DOHH2 (cell line): ENCODE data around the gene FAM50A.

ENCODE experiments used
- H3F3A ChIP-seq: fragments of 200-600 bp; sonication (generic), shearing (Covaris generic); 2 replicates; pipeline ENCODE4 v1.6.0; 2016; ENCODE audit warnings: antibody characterized with exemption, mild to moderate bottlenecking; ENCODE audit not compliant: control insufficient read depth, insufficient read depth
- H3K27ac ChIP-seq: fragments of 200-600 bp; sonication (generic); 2 replicates; pipeline ENCODE4 v1.5.1; 2014; ENCODE audit warnings: low read depth, mild to moderate bottlenecking, low read length, moderate library complexity
- H3K27me3 ChIP-seq: fragments of 200-600 bp; sonication (generic); 2 replicates; pipeline ENCODE4 v1.6.1; 2014; ENCODE audit warnings: mild to moderate bottlenecking, low read length, mixed read lengths; ENCODE audit not compliant: control insufficient read depth
- H3K36me3 ChIP-seq: fragments of 200-600 bp; sonication (generic); 2 replicates; pipeline ENCODE4 v1.6.1; 2014; ENCODE audit warnings: mild to moderate bottlenecking, low read length, moderate library complexity, mixed read lengths; ENCODE audit not compliant: control insufficient read depth
- H3K4me1 ChIP-seq: fragments of 200-600 bp; sonication (generic); 2 replicates; pipeline ENCODE4 v1.6.1; 2014; ENCODE audit warnings: mild to moderate bottlenecking, low read length, mixed read lengths; ENCODE audit not compliant: control insufficient read depth
- H3K4me2 ChIP-seq: fragments of 200-600 bp; sonication (generic); 2 replicates; pipeline ENCODE4 v1.6.0; 2014; ENCODE audit warnings: mild to moderate bottlenecking, low read length, moderate library complexity
- H3K4me3 ChIP-seq: fragments of 200-600 bp; sonication (generic); 2 replicates; pipeline ENCODE4 v1.5.1; 2014; ENCODE audit warnings: mild to moderate bottlenecking, low read length, mixed read lengths
- H3K79me2 ChIP-seq: fragments of 200-600 bp; sonication (generic); 2 replicates; pipeline ENCODE4 v1.6.1; 2014; ENCODE audit warnings: mild to moderate bottlenecking, low read length, mixed read lengths; ENCODE audit not compliant: control insufficient read depth
- H3K9me2 ChIP-seq: fragments of 200-600 bp; sonication (generic); replicated peaks from 2 replicates; pipeline ENCODE4 v1.6.1; 2014; ENCODE audit warnings: mild to moderate bottlenecking, low read length, mixed read lengths; ENCODE audit not compliant: control insufficient read depth
- H3K9me3 ChIP-seq: fragments of 200-600 bp; sonication (generic); 2 replicates; pipeline ENCODE4 v1.6.1; 2014; ENCODE audit warnings: antibody characterized with exemption, low read length, mixed read lengths; ENCODE audit not compliant: control insufficient read depth, insufficient read depth
- H4K20me1 ChIP-seq: fragments of 200-600 bp; sonication (generic); 2 replicates; pipeline ENCODE4 v1.6.0; 2014; ENCODE audit warnings: low read depth, mild to moderate bottlenecking, antibody characterized with exemption, low read length, moderate library complexity; ENCODE audit not compliant: control insufficient read depth, insufficient read depth
- CTCF ChIP-seq: fragments of 200-600 bp; sonication (generic); IDR thresholded peaks from one replicate; pipeline ENCODE4 v1.5.1; 2014; ENCODE audit warnings: antibody characterized with exemption, mild to moderate bottlenecking, low read depth, low read length; ENCODE audit not compliant: poor library complexity, severe bottlenecking
- EZH2phosphoT487 ChIP-seq: fragments of 200-600 bp; sonication (generic); IDR thresholded peaks from 2 replicates; pipeline ENCODE4 v1.6.1; 2017; ENCODE audit warnings: borderline replicate concordance, mild to moderate bottlenecking, antibody characterized with exemption, low read length, moderate library complexity, mixed read lengths

FAM50A gene

GRCh38 chrX:154486396-154487207, 42.7 kb downstream of the FAM50A start, which contains the start of gene UBL4A:
Gene UBL4A, minus strand, starts transcription at chrX:154486615. Its CDS starts 31 bp downstream, at chrX:154486584.
- Histone ChIP-seq H3F3A (no peaks in the 10 kb centered on the region; the same call in 1 of the 2 replicates), H3K4me2 (peak within 1 kb of the TSS; percentile 87), H3K36me3 (peaks cover 36% of the 10 kb centered on the region), H3K27ac (peak within 1 kb of the TSS; percentile 55), H3K27me3 (no peaks in the 10 kb centered on the region), H3K4me1 (peaks cover 51% of the 10 kb centered on the region), H3K9me3 (no peaks in the 10 kb centered on the region), H3K4me3 (peak within 1 kb of the TSS; percentile 70), H3K9me2 (no peaks in the 10 kb centered on the region), H3K79me2 (peaks cover 57% of the 10 kb centered on the region), H4K20me1 (no peaks in the 10 kb centered on the region)
- TF ChIP-seq CTCF, result no peak
- no peak for TF ChIP-seq EZH2phosphoT487

GRCh38 chrX:154487518-154488290, 43.8 kb downstream of the FAM50A start:
- H3K4me3 ChIP-seq, result peak overlapping the region; percentile 70
- H3K27ac ChIP-seq, result peak overlapping the region; percentile 55
- peaks cover 57% of the 10 kb centered on the region for H3K79me2 ChIP-seq
- no peaks in the 10 kb centered on the region for H4K20me1 ChIP-seq
- TF ChIP-seq CTCF (no peak), EZH2phosphoT487 (no peak)
- H3K9me2 ChIP-seq, result no peaks in the 10 kb centered on the region
- H3K9me3 ChIP-seq, result no peaks in the 10 kb centered on the region
- H3K4me2 ChIP-seq, result peak overlapping the region; percentile 75
- no peaks in the 10 kb centered on the region for H3F3A ChIP-seq
- peaks cover 36% of the 10 kb centered on the region for H3K36me3 ChIP-seq
- peaks cover 40% of the 10 kb centered on the region for H3K4me1 ChIP-seq
- no peaks in the 10 kb centered on the region for H3K27me3 ChIP-seq

GRCh38 chrX:154488336-154489075, 44.6 kb downstream of the FAM50A start:
- peaks cover 57% of the 10 kb centered on the region for H3K79me2 ChIP-seq
- peaks cover 40% of the 10 kb centered on the region for H3K4me1 ChIP-seq

More at GRCh38 chrX:154488336-154489075, 44.6 kb downstream of the FAM50A start:
- Histone ChIP-seq H3F3A (no peaks in the 10 kb centered on the region), H4K20me1 (no peaks in the 10 kb centered on the region), H3K36me3 (peaks cover 33% of the 10 kb centered on the region), H3K27me3 (no peaks in the 10 kb centered on the region), H3K9me2 (no peaks in the 10 kb centered on the region), H3K27ac (no peak overlapping the region), H3K4me3 (peak overlapping the region; percentile 92), H3K4me2 (peak overlapping the region; percentile 90), H3K9me3 (no peaks in the 10 kb centered on the region)
- TF ChIP-seq EZH2phosphoT487 (no peak), CTCF (no peak)
